GM19452 (cell line): Measurements from ENCODE around the gene MEG3.

Source experiments
- ATAC-seq: cut with Tn5 transposase; IDR thresholded peaks from one replicate; pipeline ENCODE4 v1.9.1; 2021; ENCODE audit not compliant: unreplicated experiment

MEG3 gene

GRCh38 chr14:100893228-100893601, 67.3 kb downstream of the MEG3 start:
- no peak for ATAC-seq

GRCh38 chr14:100893760-100894159, 67.8 kb downstream of the MEG3 start:
- no peak for ATAC-seq

GRCh38 chr14:100894416-100894815, 68.5 kb downstream of the MEG3 start:
- ATAC-seq, result no peak

DNA sequence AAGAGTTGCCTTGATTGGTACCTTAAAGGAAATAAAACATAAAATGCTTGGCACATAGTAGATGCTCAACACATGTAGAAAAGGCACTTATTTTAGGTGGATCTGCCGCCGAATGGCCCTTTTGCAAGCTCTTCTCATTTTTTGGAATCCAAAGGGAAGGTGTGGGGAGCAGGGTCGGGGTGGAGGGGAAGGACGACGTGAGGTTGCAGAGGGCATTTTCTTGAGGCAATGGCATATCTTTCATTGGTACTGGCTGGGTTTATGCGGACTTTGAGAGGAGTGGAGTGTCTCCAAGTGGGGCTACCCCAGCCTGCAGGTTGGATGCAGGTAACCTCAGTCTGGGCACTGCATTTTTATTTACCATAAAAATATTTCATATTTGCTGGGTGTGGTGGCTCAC, 69.5 kb downstream of the MEG3 start:
- no peak for ATAC-seq

- no peak for ATAC-seq
These were observed 70.6 kb downstream of the MEG3 start for GRCh38 chr14:100896369-100897060.

- no peak for ATAC-seq
These were observed 72.5 kb downstream of the MEG3 start for GRCh38 chr14:100898465-100898864.

DNA sequence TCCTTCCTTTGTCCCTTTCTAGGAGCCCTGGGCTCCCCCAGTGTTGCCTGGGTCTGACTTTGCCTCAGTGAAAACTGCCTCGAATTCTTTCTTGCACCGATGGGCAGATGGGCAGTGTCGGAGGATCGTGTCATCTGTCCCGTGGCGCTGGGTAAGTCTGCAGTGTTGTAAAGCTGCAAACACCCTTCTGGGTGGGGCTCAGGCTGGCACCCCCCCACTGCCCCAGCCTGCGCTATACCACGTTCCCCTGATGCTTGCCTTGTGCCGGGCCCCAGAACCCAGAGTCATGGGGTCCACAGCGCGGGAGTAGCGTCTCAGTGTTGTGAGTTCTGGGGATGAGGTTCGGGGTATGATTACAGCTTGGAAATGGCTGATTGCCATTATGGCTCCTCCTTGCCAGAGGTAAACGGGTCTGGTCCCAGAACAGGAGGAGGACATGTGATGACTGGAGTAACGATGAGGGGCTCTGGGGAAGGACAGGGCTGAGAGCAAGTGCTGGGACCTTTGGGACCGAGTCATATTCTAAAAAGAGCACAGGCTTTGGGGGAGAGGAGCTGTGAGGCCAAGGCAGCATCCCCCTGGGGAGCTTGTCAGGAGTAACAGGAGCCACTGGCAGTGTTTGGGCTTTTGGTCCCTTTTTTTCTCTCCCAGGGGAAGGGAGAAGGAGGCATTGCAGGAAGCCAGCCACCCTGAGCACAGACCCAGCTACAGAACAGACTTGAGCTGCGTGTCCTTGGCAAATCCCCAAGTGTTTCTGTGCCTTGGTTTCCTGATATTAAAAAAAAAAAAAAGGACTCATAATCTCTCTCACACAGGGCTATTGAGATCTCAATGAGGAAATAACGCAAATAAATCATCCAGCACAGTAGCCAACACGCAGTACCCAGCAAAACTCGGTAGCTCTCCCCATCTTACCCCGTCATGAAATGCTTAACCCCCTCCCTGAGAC, 73.3 kb downstream of the MEG3 start:
- no peak for ATAC-seq

DNA sequence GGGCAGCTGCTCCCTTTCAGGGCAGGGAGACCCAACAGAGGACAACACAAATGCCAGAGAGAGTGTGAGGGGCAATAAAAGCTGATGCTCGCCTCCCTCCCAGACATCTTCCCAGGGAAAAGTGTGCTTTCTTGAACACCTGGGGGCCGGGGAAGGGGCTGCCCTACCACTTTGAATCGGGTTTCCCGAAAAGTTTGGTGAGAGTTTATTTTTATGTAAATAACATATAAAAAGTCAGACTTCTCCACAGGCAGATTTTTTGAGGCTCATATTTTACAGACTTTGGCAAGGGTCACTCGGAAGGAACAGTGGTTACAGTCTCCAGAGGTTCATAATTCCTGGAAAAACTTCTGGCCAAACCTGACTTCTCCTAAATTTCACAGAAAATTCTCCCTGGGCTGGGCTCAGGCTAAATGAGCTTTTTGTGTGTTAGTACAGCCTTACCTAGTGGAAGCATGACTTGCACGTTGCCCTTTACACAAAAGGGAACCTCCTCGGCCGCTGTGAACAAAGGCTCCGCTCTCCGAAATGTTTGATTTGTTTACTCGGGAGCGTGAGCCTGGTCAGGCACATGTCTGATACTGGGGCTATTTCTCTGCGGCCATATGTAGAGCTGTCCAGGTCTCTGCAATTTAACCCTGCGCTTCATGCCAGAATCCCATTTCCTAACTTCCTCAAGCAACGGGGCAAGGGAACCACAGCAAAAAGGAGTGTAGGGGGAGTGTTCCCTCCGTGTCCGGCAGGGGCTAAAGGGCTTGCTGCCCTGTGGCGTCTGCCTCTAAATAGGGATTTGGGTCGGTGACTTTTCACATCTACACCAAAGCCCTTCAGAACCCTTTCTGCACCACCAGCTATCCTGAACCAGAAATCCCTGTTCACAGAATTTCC, 74.2 kb downstream of the MEG3 start:
- no peak for ATAC-seq

DNA sequence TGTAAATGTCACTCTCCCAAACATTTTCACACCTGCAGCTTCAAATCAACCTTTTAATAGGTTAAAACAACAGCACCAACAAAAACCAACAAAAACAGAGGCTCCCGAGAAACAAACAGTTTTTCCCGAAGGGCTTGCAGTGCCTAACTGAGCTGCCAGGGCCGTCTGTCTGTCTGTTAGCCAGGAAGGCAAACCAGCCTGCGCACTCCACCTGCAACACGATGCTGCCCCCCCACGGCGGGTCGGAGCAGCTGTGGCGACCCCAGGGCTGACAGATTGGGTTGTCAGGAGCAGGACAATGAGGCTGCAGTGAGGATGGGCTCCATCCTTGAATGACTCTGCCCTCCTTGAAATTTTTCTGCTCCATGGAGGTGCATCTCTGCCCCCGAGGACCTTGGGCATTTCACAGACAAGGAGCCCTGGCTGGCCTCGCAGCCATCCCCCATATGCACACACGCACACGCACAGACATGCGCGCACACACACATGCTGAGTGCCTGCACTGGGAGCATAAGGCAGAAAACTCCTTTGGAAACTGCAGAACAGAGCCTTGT, 75.0 kb downstream of the MEG3 start:
- no peak for ATAC-seq

DNA sequence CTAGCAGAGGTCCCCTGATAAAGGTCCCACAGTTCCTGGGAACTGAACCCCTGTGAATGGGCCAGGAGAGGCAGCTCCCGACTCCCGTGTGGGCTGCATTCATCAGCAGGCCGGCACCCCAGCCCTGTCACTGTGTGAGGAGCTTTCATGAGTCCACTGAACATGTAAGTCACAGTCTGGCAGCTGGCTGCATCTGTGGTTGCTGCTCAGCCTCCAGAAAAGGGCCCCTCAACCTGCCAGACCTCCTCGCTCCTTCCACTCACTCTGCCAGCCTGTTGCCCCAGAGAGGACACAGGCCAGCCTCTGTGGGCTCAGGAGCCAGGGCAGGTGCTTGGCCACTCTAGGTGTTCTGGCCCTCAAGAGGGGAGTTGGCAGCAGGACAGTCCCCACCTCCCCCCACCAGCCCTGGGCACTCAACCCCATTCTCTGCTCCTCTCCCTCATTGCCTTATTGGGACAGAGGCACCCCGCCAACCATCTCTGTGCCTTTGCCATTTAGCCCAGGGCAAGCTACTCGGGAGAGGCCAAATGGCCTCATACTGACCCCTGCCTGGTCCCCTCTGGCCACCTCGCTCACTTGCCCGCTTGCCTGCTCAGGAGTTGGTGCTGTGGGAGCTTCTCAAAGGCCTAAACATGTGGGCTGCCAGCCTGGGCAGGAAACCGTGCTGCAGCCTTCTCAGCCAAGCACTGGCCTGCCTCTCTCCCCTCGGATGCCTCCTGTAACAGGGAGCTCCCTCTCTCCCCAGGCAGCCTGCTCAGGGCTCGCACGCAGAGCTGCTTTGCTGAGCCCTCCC, 75.7 kb downstream of the MEG3 start:
- ATAC-seq, result no peak

DNA sequence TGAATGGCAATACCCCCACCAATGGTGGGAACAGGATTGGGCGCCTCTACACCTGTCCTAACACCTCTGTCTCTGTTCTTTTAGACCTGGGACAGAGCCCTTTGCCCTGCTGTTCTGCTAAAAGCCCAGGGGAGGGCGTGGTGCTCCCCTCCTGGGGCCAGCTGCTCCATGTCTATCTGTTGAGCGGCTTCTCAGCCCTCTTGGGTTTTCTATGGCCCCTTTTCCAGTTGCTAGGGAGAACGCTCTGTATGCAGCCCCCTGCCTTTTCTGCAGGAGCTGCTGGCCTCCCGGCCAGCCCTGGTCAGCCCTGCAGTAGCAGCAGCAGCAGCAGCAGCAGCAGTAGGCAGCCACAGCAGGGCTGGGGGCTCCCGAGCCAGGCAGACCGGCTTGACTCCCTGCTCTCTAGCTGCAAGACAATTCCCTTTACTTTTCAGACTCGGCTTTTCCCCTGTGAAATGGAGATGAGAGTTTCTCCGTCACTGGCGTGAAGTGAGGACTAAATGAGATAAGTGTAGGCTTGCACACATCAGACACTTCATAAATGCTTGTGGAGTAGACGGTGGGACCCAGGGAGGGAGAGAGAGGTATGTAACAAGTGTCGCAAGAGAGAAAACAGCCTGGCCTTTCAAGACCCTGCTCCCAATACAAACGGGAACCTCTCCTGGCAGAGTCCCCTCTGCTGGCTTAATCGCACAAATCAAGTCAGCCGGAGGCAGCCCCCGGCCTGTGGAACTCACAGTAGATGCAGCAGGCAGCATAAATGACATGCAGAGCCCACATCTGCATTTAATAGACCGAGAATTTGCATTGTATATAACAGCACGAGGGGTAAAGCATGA, 76.6 kb downstream of the MEG3 start:
- ATAC-seq, result no peak

GRCh38 chr14:100903134-100903468, 77.2 kb downstream of the MEG3 start:
- no peak for ATAC-seq

DNA sequence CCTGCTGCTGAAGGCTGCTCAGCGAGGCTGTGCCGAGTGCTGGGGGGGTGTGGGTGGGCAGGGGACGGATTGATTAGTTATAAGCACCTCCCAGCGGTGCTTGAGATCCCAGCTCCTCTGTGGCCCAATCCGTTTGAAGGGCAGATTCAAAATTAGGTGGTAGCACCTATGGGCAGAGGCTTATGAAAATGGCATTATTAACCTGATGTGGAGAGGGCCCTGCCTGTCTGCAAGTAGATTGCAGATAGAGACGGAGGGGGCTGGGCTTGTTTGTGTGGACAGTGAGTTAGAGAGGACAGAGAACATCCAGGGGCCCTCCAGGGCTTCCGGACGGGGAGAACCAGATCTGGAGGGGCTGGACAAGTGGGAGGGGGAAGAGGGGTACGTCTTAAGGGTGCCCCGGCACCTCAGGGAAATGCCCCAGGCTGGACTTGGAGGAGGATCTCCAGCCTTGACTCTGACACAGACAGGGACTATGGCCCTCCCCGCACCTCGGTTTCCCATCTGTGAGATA, 77.8 kb downstream of the MEG3 start, which contains the start of gene RTL1:
Gene RTL1, minus strand, starts transcription at position 51 of the 514 bp plus-strand sequence. CDS start 18,934 bp downstream, outside the sequence.
- ATAC-seq, result no peak

DNA sequence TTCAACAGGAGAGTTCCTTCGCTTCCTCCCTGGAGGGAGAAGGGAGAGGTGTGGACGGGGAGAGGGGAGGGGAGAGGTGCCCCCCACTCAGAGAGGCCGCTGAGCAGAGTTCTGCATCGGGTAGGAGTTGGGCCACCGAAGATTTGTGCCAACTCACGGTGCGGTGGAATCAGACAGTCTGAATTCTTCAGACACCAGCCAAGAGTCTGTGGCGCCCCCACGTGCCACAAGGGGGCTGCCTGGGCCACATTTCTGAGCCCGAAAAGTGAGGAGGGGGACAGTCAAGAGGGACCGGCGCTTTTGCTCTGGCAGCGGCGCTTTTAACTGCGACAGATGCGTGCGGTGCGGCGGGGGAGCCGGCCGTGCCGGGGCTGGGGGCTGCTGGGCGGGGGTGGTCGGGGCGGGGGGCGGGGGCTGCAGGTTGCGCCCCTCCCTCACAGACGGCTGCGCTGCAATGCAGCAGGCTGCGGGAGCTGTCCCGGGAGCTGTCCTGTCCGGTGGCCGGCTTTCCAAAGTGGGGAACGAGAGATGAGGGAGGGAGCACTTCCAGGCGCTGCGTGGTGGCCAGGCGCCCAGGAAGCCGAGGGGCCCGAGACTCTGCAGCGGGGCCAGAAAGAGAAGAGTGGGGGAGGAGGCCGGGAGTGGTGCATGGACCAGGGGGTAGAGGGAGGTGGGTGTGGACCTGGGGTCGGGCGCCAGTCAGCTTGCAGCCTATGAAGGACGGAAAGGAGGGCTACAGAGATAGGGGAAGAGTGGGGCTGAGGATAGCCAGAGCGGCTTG, 78.6 kb downstream of the MEG3 start:
- ATAC-seq, result no peak

- no peak for ATAC-seq
These were observed 79.2 kb downstream of the MEG3 start for GRCh38 chr14:100905166-100905565.

GRCh38 chr14:100906420-100906819, 80.5 kb downstream of the MEG3 start:
- no peak for ATAC-seq

DNA sequence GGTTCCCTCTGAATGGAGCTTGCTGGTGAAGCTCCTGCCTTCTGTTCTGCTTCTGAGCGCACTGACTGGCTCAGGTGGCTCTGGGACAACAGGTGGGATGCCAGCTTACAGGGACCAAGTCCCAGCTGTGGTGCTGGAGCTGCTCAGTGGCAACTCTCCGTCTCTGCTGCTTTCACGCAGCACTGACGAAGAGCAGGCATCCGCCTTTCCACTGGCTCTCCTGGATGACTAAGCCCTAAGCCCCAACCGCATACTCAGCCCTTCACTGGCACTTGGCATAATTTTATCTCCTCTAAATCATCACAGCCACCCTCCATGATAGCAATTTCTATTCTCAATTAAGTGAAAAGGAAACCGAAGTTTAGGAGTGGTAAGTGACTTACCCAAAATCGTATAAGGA, 81.3 kb downstream of the MEG3 start:
- ATAC-seq, result no peak

DNA sequence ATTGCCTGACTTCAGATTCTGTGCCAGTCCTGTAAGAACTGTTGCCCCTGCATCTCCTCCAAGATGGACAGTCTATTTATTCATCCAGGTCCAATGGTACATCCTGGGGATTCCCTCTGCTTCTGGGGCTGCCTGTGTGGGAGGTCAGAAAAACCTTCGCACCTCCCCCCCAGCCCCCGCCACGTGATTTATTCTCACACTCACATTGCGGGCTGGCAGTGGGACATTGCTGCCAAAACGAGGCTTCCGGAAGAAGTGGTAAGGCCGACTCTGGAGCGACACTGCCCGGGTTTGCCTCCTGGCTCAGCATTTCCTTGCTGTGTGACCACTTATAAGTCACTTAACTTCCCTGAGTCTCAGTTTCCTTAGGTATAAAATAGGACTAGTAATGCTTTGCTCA, 83.5 kb downstream of the MEG3 start:
- ATAC-seq, result no peak
